Activated CD4-positive, alpha-beta memory T cell treated with anti-CD3 and anti-CD28 coated beads for 36 hours (primary cell): ENCODE results near the gene BLOC1S6. TPM values are rescaled to one million over a fixed set of nuclear protein-coding genes. Genes with fewer than 3 reads are reported as not detected.

Source experiments
- CTCF ChIA-PET: fragments of 350-600 bp; sonication (Branson Sonifier 250); formaldehyde crosslinking; loops from one replicate; lab custom pipeline; 2021; ENCODE audit warnings: antibody characterized with exemption, inconsistent platforms; lab: Charles Lee
- POLR2A ChIA-PET: fragments of 350-600 bp; sonication (Branson Sonifier 250); formaldehyde crosslinking; loops from one replicate; lab custom pipeline; 2021; ENCODE audit warnings: antibody characterized with exemption; lab: Charles Lee
- DNase-seq: peaks from one replicate; pipeline ENCODE4 v3.0.0-alpha.2; 2020
- H3K27ac Mint-ChIP-seq: one replicate; pipeline ENCODE4 v1.8.0; 2021; ENCODE audit warnings: mixed read lengths
- H3K27me3 Mint-ChIP-seq: one replicate; pipeline ENCODE4 v1.8.0; 2021; ENCODE audit warnings: mixed read lengths
- H3K36me3 Mint-ChIP-seq: one replicate; pipeline ENCODE4 v1.8.0; 2021; ENCODE audit warnings: mixed read lengths
- H3K4me1 Mint-ChIP-seq: one replicate; pipeline ENCODE4 v1.8.0; 2021; ENCODE audit warnings: low read depth, mixed read lengths
- H3K4me3 Mint-ChIP-seq: one replicate; pipeline ENCODE4 v1.8.0; 2021; ENCODE audit warnings: mild to moderate bottlenecking, mixed read lengths
- H3K9me3 Mint-ChIP-seq: one replicate; pipeline ENCODE4 v1.8.0; 2021; ENCODE audit warnings: mixed read lengths
- intact Hi-C: fragments of 100-400 bp; cut with micrococcal nuclease; formaldehyde crosslinking; loops from one replicate; pipeline ENCODE4 v1.15.1; 2023
- total RNA-seq, 2 experiments: library from RNA; stranded (reverse); gene quantifications; one replicate each; pipeline ENCODE4 v1.2.3, GENCODE V29; 2021

BLOC1S6 gene
- total RNA-seq: 10 to 100 TPM; 48.5 to 49.4 TPM

GRCh38 chr15:45587095-45587862 is at the start of gene BLOC1S6:
BLOC1S6 (plus strand) TSS chr15:45587379; CDS start chr15:45587444, 65 bp downstream.
- Mint-ChIP-seq H3K27me3 (no peaks in the 10 kb centered on the region), H3K9me3 (no peaks in the 10 kb centered on the region), H3K27ac (peak within 1 kb of the TSS; percentile 100), H3K4me3 (peak within 1 kb of the TSS; percentile 99), H3K36me3 (peaks cover 7% of the 10 kb centered on the region), H3K4me1 (peaks cover 38% of the 10 kb centered on the region)
- ChIA-PET CTCF (interaction anchor here (0.8 to 6.1 kb wide), 13 partner anchors 10 to 419 kb away, joined by 3 to 39 read pairs (median 4); partner anchors contain the start of gene SQOR), POLR2A (interaction anchor here (0.6 to 3.2 kb wide), 14 partner anchors 27 to 386 kb away, joined by 3 to 16 read pairs (median 4); partner anchors contain the start of gene SQOR)
- DNase-seq: peak; percentile 92
- intact Hi-C loops: loop anchor here (1.0 to 2.0 kb wide), 6 partner anchors 28 to 389 kb away; partner anchors contain the start of genes SLC30A4 and SQOR

GRCh38 chr15:45539680-45540079 is 47.5 kb upstream of the BLOC1S6 start:
- ChIA-PET CTCF (interaction anchor here (0.6 kb wide), 1 partner anchor 15 kb away, joined by 3 read pairs; no protein-coding TSS in a partner anchor), POLR2A (no interaction called here)
- Mint-ChIP-seq H3K4me1 (no peaks in the 10 kb centered on the region), H3K27me3 (no peaks in the 10 kb centered on the region), H3K9me3 (no peaks in the 10 kb centered on the region), H3K36me3 (no peaks in the 10 kb centered on the region), H3K4me3 (no peak overlapping the region), H3K27ac (no peak overlapping the region)
- intact Hi-C loops: no loop called here
- no peak for DNase-seq

- Mint-ChIP-seq H3K36me3 (no peaks in the 10 kb centered on the region), H3K27me3 (no peaks in the 10 kb centered on the region), H3K4me1 (no peaks in the 10 kb centered on the region), H3K9me3 (no peaks in the 10 kb centered on the region), H3K27ac (no peak overlapping the region), H3K4me3 (no peak overlapping the region)
- intact Hi-C loops: no loop called here
- CTCF ChIA-PET: interaction anchor here (0.6 kb wide), 1 partner anchor 13 kb away, joined by 3 read pairs; no protein-coding TSS in a partner anchor
- POLR2A ChIA-PET: no interaction called here
- no peak for DNase-seq
Measured at GRCh38 chr15:45540531-45540930, 46.6 kb upstream of the BLOC1S6 start.

GRCh38 chr15:45543051-45543450 is 44.1 kb upstream of the BLOC1S6 start:
- intact Hi-C loops: no loop called here
- CTCF ChIA-PET: no interaction called here

GRCh38 chr15:45544266-45545023 is 42.7 kb upstream of the BLOC1S6 start:
- CTCF ChIA-PET: no interaction called here
- no peak for DNase-seq
- Mint-ChIP-seq H3K4me3 (no peak overlapping the region), H3K36me3 (no peaks in the 10 kb centered on the region), H3K27me3 (no peaks in the 10 kb centered on the region), H3K27ac (no peak overlapping the region), H3K9me3 (no peaks in the 10 kb centered on the region), H3K4me1 (no peaks in the 10 kb centered on the region)
- POLR2A ChIA-PET: no interaction called here
- intact Hi-C loops: no loop called here

More at GRCh38 chr15:45543051-45543450, 44.1 kb upstream of the BLOC1S6 start:
- POLR2A ChIA-PET: no interaction called here
- no peak overlapping the region for H3K27ac Mint-ChIP-seq
- no peaks in the 10 kb centered on the region for H3K4me1 Mint-ChIP-seq
- DNase-seq: no peak
- H3K4me3 Mint-ChIP-seq: no peak overlapping the region
- H3K36me3 Mint-ChIP-seq: no peaks in the 10 kb centered on the region
- no peaks in the 10 kb centered on the region for H3K9me3 Mint-ChIP-seq
- H3K27me3 Mint-ChIP-seq: no peaks in the 10 kb centered on the region

GRCh38 chr15:45546789-45547188 is 40.4 kb upstream of the BLOC1S6 start:
- POLR2A ChIA-PET: no interaction called here
- CTCF ChIA-PET: no interaction called here
- H3K9me3 Mint-ChIP-seq: no peaks in the 10 kb centered on the region
- H3K36me3 Mint-ChIP-seq: no peaks in the 10 kb centered on the region
- no peak overlapping the region for H3K4me3 Mint-ChIP-seq
- no peak for DNase-seq
- no peaks in the 10 kb centered on the region for H3K27me3 Mint-ChIP-seq
- intact Hi-C loops: no loop called here
- no peak overlapping the region for H3K27ac Mint-ChIP-seq
- no peaks in the 10 kb centered on the region for H3K4me1 Mint-ChIP-seq

GRCh38 chr15:45548753-45549520 is 38.2 kb upstream of the BLOC1S6 start:
- POLR2A ChIA-PET: no interaction called here
- H3K36me3 Mint-ChIP-seq: no peaks in the 10 kb centered on the region
- H3K4me1 Mint-ChIP-seq: no peaks in the 10 kb centered on the region
- CTCF ChIA-PET: no interaction called here
- no peak for DNase-seq
- H3K9me3 Mint-ChIP-seq: no peaks in the 10 kb centered on the region
- intact Hi-C loops: no loop called here
- H3K27me3 Mint-ChIP-seq: no peaks in the 10 kb centered on the region
- no peak overlapping the region for H3K27ac Mint-ChIP-seq
- H3K4me3 Mint-ChIP-seq: no peak overlapping the region

- intact Hi-C loops: no loop called here
- DNase-seq: no peak
- Mint-ChIP-seq H3K36me3 (no peaks in the 10 kb centered on the region), H3K4me1 (no peaks in the 10 kb centered on the region), H3K27me3 (peaks cover 6% of the 10 kb centered on the region), H3K4me3 (no peak overlapping the region), H3K27ac (no peak overlapping the region), H3K9me3 (no peaks in the 10 kb centered on the region)
- POLR2A ChIA-PET: no interaction called here
- CTCF ChIA-PET: no interaction called here
Measured at GRCh38 chr15:45549541-45550220, 37.5 kb upstream of the BLOC1S6 start.

GRCh38 chr15:45550436-45550835 is 36.7 kb upstream of the BLOC1S6 start:
- Mint-ChIP-seq H3K27ac (no peak overlapping the region), H3K4me3 (no peak overlapping the region), H3K4me1 (no peaks in the 10 kb centered on the region), H3K27me3 (peaks cover 6% of the 10 kb centered on the region), H3K9me3 (no peaks in the 10 kb centered on the region), H3K36me3 (no peaks in the 10 kb centered on the region)
- ChIA-PET CTCF (no interaction called here), POLR2A (no interaction called here)
- no peak for DNase-seq
- intact Hi-C loops: no loop called here

- CTCF ChIA-PET: no interaction called here
- POLR2A ChIA-PET: no interaction called here
- no peak overlapping the region for H3K4me3 Mint-ChIP-seq
- no peak for DNase-seq
- no peaks in the 10 kb centered on the region for H3K36me3 Mint-ChIP-seq
- H3K4me1 Mint-ChIP-seq: no peaks in the 10 kb centered on the region
- H3K27me3 Mint-ChIP-seq: peaks cover 9% of the 10 kb centered on the region
- H3K9me3 Mint-ChIP-seq: no peaks in the 10 kb centered on the region
- intact Hi-C loops: no loop called here
- H3K27ac Mint-ChIP-seq: no peak overlapping the region
Measured at GRCh38 chr15:45551676-45552075, 35.5 kb upstream of the BLOC1S6 start.

- Mint-ChIP-seq H3K27ac (no peak overlapping the region), H3K4me1 (no peaks in the 10 kb centered on the region), H3K36me3 (no peaks in the 10 kb centered on the region), H3K9me3 (no peaks in the 10 kb centered on the region), H3K27me3 (peaks cover 18% of the 10 kb centered on the region), H3K4me3 (no peak overlapping the region)
- intact Hi-C loops: no loop called here
- CTCF ChIA-PET: no interaction called here
- POLR2A ChIA-PET: no interaction called here
- DNase-seq: no peak
Measured at GRCh38 chr15:45555934-45556608, 31.1 kb upstream of the BLOC1S6 start.
